ENCODE results near the gene PASK.
A peak's percentile ranks its signal among the peaks of the same experiment; 100 is the strongest.

Gene PASK

DNA sequence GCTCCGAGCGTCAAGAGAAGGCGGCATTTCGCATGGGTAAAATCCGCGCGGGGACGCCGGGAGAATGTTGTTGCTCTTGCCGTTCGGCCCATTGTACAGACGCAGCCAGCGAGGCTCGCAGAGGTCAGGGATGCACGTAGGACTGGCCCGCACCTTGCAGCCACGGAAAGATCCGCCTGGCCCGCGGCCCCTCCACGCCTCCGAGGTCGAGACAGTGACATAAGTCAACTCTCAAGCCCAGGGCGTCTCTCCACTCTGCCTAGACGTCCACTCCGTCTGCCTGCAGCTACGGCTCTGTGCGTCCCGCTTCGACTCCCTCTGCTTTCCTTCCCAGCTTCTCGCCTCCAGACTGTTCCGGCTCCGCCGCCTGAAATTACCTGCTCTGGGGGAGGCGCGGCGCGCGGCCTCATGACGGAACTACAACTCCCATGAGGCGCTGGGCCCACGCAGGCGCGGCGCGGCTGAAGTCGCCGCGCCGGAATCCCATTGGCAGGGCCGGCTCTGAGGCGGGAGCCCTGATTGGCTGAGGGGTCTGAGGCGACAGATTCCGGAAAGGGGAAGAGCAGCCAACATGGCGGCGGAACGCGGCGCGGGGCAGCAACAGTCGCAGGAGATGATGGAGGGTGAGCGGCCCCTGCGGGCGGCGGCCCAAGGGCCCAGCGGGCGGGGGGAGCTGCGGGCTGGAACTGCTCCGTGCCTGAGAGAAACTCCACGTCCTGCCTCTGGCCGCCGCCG, 820 bp upstream of the PASK start, which contains the start of gene PPP1R7:
Gene PPP1R7, plus strand, starts transcription at position 543 of the 735 bp plus-strand sequence. Its CDS starts 29 bp downstream, at position 572.
- peak; percentile 74 for DNase-seq (ENCODE audit: low read depth)
- TF ChIP-seq CTCF (IDR thresholded peaks at IDR 0.05; ENCODE audit: control insufficient read depth, extremely low read depth, insufficient read depth): no peak
- peak within 1 kb of the TSS; percentile 79 for H3K4me3 ChIP-seq (ENCODE audit: low read depth, low read length)

- H3K4me3 ChIP-seq (ENCODE audit: low read depth, low read length): peak overlapping the region; percentile 79
- TF ChIP-seq CTCF (IDR thresholded peaks at IDR 0.05; ENCODE audit: control insufficient read depth, extremely low read depth, insufficient read depth): no peak
- DNase-seq (ENCODE audit: low read depth): no peak
These were observed 328 bp upstream of the PASK start for GRCh38 chr2:241149675-241149924.

DNA sequence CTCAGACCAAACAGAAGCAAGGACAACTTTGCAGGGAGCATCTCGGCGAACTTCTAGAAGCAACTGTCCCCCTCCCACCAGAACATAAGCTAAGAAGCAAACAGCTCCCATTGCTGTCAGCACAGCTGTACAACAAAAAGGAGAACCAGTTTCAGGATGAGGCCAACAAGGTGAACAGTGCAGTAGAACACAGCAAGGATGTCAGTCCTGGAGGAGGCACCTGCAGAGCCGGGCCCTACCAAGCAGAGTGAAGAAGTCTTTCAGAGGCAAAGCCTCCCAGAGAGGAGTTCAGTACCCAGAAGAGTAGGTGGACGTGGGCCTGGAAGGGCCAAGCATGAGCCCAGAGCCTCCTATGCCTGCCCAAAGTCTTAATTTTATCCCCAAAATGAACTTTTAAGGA, 1.0 kb downstream of the PASK start:
- no peak for DNase-seq (ENCODE audit: low read depth)

GRCh38 chr2:241147336-241147735, 1.9 kb downstream of the PASK start:
- TF ChIP-seq CTCF (IDR thresholded peaks at IDR 0.05; ENCODE audit: control insufficient read depth, extremely low read depth, insufficient read depth): no peak
- H3K4me3 ChIP-seq (ENCODE audit: low read depth, low read length): no peak overlapping the region
- no peak for DNase-seq (ENCODE audit: low read depth)

More for the DNA sequence above, 1.0 kb downstream of the PASK start:
- no peak for TF ChIP-seq CTCF (IDR thresholded peaks at IDR 0.05; ENCODE audit: control insufficient read depth, extremely low read depth, insufficient read depth)
- peak overlapping the region; percentile 79 for H3K4me3 ChIP-seq (ENCODE audit: low read depth, low read length)

GRCh38 chr2:241146286-241146685, 3.0 kb downstream of the PASK start:
- TF ChIP-seq CTCF (IDR thresholded peaks at IDR 0.05; ENCODE audit: control insufficient read depth, extremely low read depth, insufficient read depth): no peak
- DNase-seq (ENCODE audit: low read depth): no peak
- H3K4me3 ChIP-seq (ENCODE audit: low read depth, low read length): no peak overlapping the region

DNA sequence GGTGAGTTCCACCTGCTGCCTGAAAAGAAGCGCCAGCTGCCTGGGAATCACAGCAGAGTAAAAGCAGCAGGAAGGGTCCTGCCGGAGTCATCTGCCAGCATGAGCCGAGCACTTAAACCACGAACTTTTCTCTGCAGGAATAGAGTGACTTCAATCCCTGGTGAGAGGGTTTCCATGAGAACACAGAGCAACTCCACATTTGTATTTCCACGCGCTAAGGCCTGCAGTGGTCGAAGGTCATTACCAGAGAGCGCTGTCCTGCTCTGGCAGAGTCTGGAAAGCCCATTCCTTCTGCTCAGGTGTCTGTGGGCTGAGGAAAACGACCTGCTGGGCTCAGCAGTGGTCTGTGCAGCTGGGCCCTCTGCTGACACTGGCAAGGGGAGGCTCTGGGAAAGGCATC, 6.7 kb downstream of the PASK start:
- DNase-seq (ENCODE audit: low read depth): no peak

More for the DNA sequence above, 6.7 kb downstream of the PASK start:
- no peak overlapping the region for H3K4me3 ChIP-seq (ENCODE audit: low read depth, low read length)
- no peak for TF ChIP-seq CTCF (IDR thresholded peaks at IDR 0.05; ENCODE audit: control insufficient read depth, extremely low read depth, insufficient read depth)
